HG03066 (cell line): ENCODE measurements around the gene POU2AF2.
"Not testable (repeated sequence)": the region's sequence is repeated elsewhere in the genome, so short reads cannot be mapped to it uniquely, and the experiment has no call there.

ENCODE experiments used
- ATAC-seq: cut with Tn5 transposase; IDR thresholded peaks from one replicate; pipeline ENCODE4 v1.9.1; 2021; ENCODE audit warnings: low read depth; ENCODE audit not compliant: unreplicated experiment

Gene POU2AF2, protein sequence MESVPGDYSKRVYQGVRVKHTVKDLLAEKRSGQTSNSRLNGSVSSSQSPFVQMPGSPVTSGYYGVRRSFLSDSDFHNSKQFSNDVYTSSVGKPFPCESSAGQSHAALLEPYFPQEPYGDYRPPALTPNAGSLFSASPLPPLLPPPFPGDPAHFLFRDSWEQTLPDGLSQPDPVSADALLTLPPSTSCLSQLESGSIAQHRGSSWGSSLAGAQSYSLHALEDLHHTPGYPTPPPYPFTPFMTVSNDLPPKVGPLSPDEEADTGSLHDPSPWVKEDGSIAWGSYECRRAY

DNA sequence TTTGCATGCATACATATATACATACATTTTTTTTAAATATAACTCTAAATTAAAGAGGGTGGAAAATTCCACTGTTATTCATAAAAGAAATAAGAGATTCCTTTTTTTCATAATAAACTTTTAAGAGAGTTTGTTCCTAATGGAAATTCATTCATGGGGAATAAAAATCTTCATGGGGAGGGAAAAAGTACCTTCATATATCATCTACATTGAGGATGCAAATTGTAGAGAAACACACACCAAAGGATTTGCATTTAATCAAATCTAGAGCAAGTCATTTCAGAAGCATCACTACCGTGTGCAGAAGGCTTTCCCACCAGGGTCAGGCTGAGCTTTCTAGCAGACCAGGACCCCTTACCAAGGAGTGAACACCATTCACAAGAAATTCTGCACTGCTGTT lies at the start of gene POU2AF2:
Gene POU2AF2, plus strand, starts transcription at position 301 of the 400 bp plus-strand sequence. CDS start 129 bp downstream, outside the sequence.
- ATAC-seq = no peak

DNA sequence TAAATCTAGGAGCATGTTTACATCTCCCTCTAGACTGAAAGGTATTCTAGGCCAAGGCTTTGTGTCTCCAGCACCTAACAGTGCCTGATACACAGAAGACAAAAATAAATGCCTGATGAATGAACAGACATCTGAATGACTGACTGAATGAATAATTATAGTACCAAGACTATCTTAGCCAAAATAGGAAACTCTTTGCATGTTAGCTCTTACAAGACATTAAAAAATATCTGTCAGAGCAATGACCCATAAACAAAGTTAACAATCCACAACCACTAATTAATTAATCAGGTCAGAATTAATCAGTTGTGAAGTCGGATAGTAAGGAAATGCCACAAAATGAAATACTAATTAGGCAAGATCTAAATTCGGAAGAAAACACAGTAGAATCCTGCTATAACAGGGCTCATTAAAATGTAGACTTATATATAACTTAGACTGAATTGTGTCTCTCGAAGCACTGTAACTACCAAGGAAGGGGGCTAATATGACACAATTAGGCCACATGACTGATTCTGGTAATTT lies 45.5 kb upstream of the POU2AF2 start:
- ATAC-seq = no peak

DNA sequence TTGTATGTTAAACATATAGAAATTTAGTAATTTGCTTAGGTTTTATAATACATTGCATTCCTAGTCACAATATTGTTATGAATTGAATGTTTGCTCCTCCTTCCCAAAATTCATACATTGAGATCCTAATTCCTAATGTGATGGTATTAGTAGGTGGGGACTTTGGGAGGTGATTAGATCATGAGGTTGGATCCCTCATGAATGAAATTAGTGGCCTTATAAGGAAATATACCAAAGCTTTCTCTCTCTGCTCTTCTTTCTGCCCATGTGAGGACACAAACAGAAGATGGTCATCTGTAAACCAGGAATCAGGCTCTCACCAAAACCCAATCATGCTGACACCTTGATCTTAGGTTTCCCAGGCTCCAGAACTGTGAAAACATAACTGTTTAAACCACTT lies 41.3 kb upstream of the POU2AF2 start:
- ATAC-seq = no peak

DNA sequence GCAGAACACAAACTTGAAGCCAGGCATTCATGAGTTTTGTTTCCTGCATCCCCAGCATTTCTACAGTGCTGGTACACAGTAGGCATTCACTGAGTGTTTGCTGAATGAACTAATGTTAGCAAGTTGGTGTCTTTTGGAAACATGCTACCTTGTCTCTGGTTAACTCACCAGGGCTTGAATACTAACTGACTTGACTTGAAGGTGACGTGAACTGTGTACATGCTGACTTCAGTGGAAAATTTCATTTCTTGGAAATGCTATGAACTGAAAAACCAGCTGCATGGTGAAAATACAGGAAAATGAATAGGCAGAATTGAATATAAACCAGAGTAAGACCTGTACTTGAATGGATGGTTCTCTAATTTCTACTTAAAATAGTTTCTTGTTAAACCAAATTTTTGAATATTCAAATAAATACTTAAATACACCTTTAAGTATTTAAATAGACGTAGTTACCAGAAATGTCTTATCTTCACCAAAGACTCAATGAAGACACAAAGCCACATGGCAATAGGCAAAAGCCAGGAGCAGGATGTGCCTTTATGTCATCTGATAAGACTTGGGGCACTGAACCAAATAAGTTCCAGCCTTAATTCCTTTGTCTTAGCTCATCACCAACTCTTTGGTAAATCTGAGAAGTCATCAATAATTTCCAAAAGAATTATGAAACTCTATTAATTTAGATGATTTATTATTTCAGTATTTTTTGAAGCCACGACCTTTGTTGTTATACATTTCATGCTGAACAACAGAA lies 39.7 kb upstream of the POU2AF2 start:
- ATAC-seq = no peak

DNA sequence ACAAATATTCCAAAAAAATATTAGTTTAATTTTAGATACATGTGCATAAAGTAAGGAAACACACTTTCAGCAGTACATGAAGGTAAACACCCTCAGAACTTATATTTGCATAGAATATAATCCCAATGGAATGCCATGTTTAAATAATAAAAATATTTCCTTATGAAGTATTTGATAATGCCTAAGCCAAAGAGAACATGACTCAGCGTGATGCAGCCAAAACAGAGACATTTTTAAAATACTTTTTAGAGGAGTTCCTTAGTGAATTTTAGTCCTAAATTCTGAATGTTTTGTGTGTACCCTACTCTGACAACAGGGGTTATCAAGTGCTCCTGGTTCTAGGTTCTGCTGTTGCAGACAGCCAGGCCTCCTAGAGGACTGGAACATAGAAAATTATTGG lies 39.1 kb upstream of the POU2AF2 start:
- no peak for ATAC-seq

DNA sequence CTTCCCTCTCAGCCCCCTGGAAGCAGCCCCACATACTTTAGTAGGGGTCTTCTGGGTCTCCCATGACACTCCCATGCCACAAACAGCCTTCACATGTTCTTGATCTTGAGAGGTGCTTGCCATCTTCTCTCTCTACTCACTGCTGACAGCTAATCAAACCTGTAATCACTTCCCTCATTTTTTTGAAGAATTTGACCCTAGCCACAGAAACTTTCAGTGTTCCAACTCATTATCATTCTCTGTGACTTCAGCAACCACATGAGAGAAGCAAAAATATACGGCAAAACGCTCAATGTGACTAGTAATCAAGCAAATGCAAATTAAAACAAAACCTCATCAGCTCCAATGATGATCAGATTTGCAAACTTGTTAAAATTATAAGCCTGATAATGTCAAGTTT lies 38.3 kb upstream of the POU2AF2 start:
- no peak for ATAC-seq

DNA sequence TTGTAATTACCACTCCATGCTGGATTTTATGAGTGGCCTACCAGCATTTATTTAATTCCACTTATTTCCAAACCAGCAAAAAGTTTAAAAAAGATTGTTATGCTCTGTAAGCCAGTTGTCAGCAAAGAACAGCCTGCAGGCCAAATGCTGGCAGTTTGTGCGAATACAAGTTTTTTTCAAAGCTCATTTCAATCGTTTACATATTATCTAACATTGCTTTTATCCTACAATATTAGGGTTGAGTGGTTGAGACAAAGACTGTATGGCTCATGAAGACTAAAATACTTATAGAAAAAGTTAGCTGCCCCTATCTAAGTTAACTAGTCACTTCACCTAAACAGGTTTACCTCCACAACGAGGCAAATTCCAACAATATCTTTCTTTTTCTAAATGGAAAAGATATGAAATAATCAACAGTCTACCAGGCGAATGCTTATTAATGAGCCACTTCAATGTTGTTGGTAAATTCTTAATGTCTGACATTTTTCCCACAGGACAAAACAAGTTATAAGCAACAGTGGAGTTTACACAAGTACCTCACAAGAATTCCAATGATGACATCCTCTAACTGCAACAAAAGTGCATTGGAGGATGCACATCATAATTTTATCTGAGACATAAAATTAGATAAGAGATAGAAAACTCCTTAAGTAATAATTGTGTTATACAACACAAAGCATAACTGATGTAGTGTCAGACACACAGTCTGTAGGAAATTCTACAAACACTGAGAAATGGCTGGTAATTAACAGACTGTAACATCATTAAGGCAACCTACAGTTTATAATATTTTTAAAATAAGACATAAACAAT lies 35.8 kb upstream of the POU2AF2 start:
- ATAC-seq = no peak

DNA sequence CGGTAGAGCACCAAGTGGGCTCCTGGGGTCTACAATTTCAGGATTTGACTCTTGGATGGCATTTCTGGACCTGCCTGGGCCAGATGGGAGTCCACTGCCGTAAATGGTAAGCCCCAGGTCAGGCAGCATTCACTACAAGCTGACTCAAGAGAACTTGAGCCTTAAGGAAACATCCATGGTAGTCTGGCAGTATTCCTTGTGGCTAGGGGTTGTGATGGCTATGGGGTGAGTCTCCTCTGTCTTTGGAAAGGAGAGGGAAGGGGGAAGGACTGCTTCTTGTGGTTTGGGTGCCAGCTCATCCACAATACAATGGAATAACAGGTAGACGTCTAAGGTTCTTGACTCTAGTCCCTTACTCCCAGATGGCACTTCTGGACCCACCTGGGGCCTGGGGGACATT lies 32.3 kb upstream of the POU2AF2 start:
- no peak for ATAC-seq

DNA sequence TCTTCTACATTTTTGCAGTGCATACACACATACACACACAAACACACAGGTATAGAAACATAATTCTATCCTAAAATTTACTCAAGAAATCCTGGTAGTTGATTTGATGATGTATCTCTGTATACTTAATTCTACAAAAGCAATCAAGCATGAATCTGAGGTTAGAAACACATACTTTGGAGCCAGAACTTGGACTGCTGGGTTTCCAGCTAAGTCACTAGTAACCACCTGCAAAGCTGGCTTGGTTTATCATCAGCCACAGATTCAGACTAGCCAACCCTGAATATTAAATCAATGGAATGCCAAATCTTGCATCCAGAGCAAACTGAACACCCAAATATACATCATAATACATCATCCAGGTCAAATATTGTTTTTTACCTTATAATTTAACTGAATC lies 24.8 kb upstream of the POU2AF2 start:
- ATAC-seq = no peak

DNA sequence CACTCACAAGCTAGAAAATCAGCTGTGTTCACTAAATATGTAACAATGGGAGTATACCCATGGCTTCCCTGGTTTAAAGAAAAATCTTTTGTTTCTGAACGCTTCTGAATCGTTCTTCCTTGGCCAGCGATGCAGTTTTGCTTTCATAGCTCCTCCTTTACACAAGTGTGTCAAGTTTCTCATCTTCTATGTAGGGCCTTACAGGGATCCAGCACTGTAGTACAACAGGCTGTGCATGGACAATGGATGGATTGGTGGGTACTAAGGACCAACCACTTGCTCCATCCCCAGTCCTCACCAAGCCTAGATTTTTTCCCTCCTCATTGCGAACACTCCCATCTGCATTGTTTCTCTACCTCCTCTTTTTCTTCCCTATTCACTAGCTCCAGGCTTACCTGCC lies 24.3 kb upstream of the POU2AF2 start:
- ATAC-seq = no peak

DNA sequence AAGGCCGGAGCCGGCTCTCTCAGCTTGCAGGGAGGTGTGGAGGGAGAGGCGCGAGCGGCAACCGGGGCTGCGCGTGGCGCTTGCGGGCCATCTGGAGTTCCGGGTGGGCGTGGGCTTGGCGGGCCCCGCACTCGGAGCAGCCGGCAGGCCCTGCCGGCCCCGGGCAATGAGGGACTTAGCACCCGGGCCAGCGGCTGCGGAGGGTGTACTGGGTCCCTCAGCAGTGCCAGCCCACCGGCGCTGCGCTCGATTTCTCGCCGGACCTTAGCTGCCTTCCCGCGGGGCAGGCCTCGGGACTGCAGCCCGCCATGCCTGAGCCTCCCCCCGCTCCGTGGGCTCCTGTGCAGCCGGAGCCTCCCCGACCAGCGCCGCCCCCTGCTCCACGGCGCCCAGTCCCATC lies 23.6 kb upstream of the POU2AF2 start:
- not testable (repeated sequence) for ATAC-seq

DNA sequence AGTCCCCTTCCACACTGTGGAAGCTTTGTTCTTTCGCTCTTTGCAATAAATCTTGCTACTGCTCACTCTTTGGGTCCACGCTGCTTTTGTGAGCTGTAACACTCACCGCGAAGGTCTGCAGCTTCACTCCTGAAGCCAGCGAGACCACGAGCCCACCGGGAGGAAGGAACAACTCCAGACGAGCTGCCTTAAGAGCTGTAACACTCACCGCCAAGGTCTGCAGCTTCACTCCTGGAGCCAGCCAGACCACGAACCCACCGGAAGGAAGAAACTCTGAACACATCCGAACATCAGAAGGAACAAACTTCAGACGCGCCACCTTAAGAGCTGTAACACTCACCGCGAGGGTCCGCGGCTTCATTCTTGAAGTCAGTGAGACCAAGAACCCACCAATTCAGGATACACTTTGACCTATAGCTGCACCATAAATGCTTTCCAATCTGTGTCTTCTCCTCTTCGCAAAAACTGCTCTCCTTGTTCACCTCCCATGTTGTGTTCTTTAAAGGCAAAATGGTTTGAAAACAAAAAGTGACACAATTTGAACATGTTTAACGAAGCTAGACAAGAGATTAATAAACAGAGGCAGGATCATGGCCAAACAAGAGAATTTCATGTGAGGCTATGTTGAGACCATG lies 22.6 kb upstream of the POU2AF2 start:
- not testable (repeated sequence) for ATAC-seq

DNA sequence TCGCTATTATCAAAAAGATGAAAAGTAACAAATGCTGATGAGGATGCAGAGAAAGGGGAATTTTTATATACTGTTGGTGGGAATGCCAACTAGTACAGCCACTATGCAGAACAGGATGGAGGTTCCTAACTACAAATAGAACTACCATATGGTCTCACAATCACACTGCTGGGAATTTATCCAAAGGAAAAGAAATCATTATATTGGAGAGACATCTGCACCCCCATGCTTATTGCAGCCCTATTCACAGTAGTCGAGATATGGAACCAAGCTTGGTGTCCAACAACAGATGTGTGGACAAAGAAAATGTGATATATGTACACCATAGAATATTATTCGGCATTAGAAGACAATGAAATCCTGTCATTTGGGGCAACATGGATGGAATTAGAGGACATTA lies 19.6 kb upstream of the POU2AF2 start:
- ATAC-seq = no peak

DNA sequence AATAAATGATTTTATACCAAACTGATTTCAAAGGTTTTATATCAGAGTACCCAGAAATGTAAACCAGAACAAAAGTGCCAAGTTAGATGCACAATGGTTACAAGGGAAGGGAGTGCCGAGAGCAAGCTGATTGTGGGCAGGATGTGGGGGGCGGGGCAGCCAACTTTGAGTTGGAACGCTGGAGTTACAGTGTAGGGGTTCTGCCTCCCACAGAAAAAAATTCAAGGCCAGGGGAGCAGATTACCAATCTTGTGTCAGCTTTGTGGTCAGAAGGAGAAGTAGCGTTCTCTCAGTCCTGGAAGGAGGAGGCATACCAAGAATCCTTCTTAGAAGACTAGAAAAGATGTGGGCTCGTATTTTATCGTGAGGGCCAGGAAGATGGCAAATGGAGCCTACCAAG lies 15.9 kb upstream of the POU2AF2 start:
- ATAC-seq = no peak

DNA sequence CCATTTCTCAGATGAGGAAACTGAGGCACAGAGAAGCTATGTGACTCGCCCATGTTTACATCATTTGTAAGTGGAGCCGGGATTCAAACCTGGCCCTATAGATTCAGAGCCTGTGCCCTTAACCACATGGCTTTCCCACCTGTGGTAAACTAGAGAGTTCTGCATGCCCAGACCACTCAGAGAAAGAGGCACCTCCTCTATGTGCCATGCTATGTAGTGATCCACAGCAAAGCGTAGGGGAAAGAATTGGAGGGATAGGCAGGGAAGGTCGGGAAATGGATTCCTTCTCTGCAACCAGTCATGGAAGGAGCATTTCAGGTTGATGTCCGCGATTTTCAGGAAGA lies 15.4 kb upstream of the POU2AF2 start:
- ATAC-seq = peak; percentile 24

DNA sequence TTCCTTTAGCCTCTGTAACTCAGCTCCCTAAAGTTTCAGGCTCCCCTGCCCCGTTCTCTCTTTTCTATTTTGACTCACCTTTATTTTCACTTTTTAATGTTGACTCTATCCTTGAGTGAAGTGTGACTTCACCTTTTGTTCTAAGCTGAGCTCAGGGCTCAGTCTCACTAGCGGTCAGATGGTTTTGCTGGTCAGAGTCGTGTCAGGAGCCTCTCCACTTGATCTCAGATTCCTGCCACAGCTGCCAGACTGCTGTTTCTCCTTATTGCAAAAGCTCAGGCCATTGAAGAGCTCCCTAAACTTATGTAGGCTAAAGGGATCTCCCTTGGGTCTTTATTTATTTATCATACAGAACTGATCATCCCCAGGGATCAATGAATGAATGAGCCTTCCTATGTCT lies 13.7 kb upstream of the POU2AF2 start:
- no peak for ATAC-seq

DNA sequence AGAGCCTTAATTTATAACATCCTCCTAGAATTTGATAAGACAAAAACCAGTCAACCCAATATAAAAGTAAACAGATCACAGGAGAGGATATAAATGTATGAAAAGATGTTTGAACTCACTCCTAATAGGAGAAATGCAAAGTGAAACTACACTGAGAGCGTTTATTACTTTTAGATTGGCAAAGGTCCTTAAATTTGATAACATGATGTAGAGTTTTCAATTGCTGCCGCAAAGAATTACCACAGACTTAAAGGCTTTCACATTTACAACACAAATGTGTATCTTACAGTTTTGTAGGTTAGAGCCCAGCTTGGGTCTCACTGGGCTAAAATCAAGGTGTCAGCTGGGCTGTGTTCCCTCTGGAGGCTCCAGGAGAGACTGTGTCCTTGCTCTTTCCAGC lies 9.1 kb upstream of the POU2AF2 start:
- no peak for ATAC-seq

DNA sequence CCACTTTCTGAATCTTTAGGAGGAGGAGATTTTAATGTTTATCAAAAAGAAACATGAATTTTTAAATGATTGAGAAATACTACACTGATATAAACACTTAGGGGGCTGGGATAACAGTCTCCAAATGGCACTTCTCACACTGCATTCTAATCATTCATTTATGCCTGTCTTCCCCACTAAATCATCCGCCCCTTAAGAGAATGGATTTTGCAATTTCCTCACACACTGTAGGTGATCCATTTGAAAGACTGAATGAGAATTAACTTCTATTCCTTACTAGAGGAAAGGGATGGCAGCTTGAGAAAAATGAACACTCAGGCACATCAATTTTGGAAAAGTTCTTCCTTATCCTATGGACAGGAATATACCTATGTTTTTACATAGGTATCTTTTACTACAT lies 7.6 kb upstream of the POU2AF2 start:
- no peak for ATAC-seq

DNA sequence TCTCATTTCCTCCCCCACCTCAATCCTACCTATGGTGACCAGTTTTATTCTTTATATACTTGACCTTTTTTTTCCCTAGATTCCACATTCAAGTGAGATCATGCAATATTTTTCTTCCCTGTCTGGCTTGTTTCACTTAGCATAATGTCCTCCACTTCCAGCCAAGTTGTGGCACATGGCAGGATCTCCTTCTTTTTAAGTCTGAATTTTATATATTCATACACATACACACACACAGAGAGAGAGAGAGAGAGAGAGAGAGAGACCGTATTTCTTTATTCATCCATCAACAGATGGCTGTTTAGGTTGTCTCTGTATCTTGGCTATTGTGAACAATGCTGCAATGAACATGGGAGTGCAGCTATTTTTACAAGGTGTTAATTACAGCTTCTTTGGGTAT lies 1.4 kb downstream of the POU2AF2 start:
- ATAC-seq = no peak

DNA sequence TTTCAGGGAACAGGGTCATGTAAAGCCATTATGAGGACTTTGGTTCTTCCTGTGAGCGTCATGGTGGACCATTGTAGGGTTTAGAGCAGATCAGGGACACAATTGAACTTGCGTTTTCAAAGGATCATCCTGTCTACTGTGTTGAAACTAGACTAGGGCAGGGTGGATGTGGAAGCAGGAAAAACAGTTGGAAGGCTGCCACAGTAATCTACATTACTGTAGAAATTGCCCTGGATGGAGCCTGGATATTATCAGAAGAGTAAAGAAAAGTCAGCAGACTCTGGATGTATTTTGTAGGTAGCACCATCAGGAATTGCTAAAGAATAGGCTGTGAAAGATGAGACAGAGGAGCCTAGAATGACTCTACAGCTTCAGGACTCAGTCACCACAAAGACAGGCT lies 5.4 kb downstream of the POU2AF2 start:
- no peak for ATAC-seq

DNA sequence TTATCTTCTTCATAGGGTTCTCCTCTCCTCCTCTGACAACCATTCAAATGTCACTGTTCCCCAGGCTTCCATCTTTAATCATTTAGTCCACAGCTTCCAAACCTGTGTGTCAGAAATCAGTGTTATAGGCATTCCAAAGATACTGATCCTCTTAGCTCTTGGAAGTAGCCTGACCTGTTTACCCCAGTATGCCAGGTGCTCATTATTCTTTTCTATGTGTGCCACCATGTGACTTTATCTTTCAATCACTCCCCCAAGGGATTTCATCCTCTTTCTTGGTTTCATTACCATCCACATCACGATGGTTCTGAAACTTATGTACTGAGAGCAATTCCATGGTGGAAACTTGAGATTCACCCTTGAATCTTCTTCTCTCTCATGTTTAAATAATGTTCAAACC lies 7.6 kb downstream of the POU2AF2 start:
- no peak for ATAC-seq
